GM08714 (cell line): ENCODE measurements around the gene MISP.
"Not testable (repeated sequence)": the region's sequence is repeated elsewhere in the genome, so short reads cannot be mapped to it uniquely, and the experiment has no call there.

Experiments
- H3K4me3 ChIP-seq: fragments of 200-500 bp; sonication (Bioruptor generic); 2 replicates; pipeline ENCODE4 v1.5.1; 2014; ENCODE audit warnings: mild to moderate bottlenecking, low read length, inconsistent platforms
- ZNF274 ChIP-seq: IDR thresholded peaks from 2 replicates; pipeline ENCODE4 v1.6.1; 2012; ENCODE audit warnings: mild to moderate bottlenecking, low read depth, low read length

The MISP gene

DNA sequence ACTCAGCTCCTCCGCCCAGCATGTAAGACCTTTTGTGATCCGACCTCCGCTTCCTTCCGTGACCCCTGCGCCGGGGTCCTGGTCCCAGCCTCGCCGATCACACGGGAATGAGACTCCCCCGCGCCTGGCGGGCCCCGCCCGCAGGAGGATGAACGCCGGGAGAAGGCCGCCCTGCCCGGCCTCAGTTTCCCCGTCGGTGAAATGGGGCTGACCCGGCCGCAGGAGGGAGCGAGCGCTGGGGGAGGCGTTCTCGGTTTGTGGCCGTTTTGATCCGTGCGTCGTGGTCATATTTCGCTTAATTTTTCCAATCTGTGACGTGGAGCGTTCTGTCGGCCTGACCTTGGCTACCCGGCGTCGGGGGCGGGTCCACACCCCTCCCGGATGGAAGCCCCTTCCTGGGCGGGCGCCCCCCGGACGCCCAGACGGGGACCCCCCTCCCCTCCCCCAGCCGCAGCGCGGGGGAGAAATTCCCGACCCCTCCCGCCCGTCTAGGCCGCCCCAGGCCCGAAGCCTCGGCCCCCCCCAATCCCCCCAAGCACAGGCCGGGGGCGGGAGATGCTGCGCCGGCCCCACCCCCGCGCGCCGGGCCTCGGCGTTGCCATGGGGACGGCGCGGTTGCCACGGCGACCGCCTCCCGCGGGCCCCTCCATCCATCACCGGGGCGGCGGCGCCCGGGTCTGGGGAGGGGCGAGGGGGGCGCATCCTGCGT, 31.1 kb upstream of the MISP start:
- no peak for TF ChIP-seq ZNF274
- no peak overlapping the region for H3K4me3 ChIP-seq

DNA sequence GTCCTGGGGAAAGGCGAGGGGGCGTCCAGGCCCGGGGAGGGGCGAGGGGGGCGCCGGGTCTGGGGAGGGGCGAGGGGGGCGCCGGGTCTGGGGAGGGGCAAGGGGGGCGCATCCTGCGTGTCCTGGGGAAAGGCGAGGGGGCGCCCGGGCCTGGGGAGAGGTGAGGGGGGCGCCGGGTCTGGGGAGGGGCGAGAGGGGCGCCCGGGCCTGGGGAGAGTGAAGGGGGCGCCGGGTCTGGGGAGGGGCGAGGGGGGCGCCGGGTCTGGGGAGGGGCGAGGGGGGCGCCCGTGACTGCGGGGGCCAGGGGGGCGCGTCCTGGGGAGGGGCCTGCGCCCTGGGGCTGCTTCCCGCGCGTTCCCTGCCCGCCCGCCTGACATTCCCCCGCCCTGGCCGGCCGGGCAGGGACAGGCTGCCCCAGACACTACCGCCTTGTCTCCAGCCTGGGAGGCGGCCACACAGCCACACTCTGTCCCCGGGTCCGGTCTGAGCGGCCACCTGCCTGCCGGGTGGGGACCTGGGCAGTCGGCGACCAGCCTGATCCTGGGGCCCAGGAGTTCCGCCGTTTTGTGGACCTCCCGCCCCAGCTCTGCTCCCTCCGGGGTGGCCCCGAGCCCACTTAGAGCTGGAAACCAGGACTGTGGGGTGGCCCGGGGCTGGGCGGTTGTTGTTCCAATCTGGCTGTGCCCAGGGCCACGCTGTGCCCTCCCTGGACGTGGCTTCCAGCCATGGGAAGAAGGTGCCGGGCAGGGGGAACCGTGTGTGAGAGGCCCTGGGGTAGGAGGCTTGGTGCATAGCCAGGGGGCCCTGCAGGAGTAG, 30.4 kb upstream of the MISP start:
- H3K4me3 ChIP-seq = no peak overlapping the region
- TF ChIP-seq ZNF274 = no peak

- no peak overlapping the region for H3K4me3 ChIP-seq
- TF ChIP-seq ZNF274 = no peak
These were observed 28.3 kb upstream of the MISP start for GRCh38 chr19:722553-723101.

DNA sequence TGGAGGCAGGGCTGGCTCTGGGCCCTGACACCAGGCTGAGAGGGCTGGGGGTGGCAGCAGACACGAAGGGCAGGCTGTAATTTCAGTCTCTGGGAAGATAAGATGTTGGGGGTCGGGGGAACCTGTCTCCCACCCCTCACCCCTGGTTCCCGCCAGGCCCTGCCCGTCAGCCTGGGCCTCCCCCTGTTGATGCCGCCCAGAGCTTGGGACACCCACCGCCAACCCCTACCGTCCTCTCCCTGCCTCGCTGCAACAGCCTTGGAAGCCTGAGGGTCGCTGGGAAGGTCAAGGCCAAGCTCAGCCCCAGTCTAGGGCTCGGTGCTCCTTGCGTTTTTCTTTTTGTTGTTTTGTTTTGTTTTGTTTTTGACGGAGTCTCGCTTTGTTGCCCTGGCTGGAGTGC, 27.7 kb upstream of the MISP start:
- H3K4me3 ChIP-seq = no peak overlapping the region
- no peak for TF ChIP-seq ZNF274

DNA sequence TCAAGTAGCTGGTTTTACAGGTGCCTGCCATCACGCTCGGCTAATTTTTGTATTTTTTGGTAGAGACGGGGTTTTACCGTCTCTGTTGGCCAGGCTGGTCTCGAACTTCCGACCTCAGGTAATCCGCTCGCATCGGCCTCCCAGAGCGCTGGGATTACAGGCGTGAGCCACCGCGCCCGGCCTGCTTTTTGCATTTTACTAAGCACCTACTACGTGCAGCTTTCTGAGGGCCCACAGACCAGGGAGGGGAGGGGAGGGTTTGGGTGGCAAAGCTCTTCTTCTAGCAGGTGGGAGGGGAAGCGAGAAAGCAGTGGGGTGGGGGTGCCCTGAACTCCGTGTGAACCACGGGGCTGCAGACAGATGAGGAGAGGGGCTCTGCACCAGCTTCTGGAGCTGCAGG, 27.2 kb upstream of the MISP start:
- H3K4me3 ChIP-seq = no peak overlapping the region
- no peak for TF ChIP-seq ZNF274

DNA sequence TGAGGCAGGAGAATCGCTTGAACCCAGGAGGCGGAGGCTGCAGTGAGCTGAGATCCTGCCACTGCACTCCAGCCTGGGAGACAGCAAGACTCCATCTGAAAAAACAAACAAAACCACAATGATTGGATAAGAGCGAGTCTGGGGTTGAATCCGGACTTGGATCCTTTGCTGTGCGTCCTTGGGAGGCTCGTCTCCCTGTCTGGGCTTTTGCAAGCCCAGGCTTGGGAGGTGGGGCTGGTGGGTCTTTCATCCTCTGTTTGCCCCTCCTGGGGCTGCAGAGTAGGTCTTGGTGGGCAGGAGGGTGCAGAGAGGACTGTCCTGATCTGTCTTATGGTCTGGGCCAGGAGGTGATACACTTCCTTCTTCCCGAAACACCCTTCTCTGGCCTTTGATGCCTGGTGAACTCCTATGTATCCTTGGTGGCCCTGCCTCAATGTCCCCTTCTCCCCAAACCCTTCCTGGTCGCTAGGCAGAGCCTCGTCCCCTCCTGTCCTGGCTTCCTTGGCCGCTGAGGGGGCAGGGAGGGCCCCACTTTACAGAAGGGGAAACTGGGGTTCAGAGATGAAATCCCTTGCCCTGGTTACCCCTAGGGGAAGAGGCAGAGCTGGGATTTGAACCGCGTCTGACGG, 25.3 kb upstream of the MISP start:
- H3K4me3 ChIP-seq = no peak overlapping the region
- TF ChIP-seq ZNF274 = no peak

DNA sequence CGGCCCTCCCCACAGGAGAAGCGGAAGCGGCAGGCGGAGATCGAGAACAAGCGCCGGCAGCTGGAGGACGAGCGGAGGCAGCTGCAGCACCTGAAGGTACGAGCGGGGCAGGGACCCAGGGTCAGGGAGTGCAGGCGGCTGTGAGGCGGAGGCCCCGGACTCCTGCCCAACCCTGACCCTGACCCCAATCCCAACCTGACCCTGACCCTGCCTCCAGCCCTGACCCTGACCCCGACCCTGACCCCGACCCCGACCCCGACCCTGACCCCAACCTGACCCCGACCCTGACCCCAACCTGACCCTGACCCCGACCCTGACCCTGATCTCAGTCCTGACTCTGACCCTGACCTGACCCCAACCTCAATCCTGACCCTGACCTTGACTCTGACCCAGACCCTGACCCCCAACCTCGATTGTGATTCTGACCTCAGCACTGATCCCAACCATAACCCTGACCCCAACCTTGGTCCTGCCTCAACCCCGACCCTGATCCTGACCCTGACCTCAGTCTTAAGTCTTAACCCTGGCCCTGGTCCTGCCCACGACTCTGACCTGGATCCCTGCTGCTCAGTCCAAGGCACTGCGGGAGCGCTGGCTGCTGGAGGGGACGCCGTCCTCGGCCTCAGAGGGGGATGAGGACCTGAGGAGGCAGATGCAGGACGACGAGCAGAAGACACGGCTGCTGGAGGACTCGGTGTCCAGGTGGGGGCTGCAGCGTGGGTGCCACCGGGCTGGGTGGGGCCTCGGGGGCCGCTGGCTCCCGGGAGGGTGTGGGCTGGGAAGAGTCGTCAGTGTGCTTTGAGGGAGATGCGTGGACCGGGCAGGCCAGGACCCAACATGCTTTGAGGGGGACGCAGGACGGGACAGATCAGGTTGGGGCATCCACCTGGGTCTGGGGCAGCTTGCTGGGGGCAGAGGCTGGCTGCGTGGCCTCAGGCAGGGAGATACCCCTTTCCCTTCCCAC, 23.6 kb upstream of the MISP start:
- no peak for TF ChIP-seq ZNF274
- no peak overlapping the region for H3K4me3 ChIP-seq

DNA sequence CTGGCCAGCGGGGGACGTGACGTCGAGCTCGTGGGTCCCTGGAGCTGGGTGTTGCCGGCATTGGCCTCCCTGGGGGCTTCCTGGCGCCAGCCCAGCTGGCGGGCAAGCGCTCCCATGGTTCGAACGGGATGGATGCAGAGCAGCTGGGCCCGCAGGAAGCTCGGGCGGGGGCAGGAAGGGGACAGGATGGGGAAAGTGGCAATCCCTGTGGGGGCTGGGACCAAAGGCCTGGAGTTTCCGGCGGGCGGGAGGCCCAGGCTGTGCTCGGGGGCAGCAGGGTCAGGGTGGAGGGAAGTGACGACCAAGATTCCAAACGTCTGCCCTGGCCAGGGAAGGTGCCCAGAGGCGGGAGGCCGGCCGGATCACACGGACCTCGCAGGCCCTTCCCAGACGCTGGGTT, 22.9 kb upstream of the MISP start:
- H3K4me3 ChIP-seq = no peak overlapping the region

DNA sequence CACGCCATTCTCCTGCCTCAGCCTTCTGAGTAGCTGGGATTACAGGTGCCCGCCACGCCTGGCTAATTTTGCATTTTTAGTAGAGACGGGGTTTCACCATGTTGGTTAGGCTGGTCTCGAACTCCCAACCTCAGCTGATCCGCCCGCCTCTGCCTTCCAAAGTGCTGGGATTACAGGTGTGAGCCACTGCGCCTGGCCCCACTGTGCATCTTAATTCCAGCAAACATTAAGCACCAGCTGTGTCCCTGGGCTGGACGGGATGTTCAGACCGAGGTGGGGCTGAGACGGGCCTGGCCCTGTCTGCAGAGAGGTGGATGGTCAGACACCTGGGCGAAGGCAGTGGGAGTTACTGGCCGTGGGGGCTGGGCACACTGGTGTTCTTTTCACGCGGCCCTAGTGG, 21.3 kb upstream of the MISP start:
- not testable (repeated sequence) for H3K4me3 ChIP-seq

More for the DNA sequence above, 22.9 kb upstream of the MISP start:
- TF ChIP-seq ZNF274 = no peak

- no peak for TF ChIP-seq ZNF274
- H3K4me3 ChIP-seq = no peak overlapping the region
These were observed 20.8 kb upstream of the MISP start for GRCh38 chr19:729965-730668.

DNA sequence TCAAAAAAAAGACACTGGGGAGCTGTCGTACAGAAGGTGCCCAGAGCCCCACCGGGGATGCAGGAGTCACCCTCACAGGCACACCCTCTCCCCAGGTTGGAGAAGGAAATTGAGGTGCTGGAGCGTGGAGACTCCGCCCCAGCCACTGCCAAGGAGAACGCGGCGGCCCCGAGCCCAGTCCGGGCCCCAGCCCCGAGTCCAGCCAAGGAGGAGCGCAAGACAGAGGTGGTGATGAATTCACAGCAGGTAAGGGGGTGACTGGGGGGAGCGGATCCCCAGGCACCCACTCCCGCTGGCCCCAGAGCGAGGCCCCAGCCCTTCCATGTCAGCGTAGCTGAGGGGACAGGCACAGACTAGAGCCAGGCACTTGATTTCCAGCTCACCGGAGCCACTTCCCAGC, 19.9 kb upstream of the MISP start:
- no peak for TF ChIP-seq ZNF274
- H3K4me3 ChIP-seq = no peak overlapping the region

DNA sequence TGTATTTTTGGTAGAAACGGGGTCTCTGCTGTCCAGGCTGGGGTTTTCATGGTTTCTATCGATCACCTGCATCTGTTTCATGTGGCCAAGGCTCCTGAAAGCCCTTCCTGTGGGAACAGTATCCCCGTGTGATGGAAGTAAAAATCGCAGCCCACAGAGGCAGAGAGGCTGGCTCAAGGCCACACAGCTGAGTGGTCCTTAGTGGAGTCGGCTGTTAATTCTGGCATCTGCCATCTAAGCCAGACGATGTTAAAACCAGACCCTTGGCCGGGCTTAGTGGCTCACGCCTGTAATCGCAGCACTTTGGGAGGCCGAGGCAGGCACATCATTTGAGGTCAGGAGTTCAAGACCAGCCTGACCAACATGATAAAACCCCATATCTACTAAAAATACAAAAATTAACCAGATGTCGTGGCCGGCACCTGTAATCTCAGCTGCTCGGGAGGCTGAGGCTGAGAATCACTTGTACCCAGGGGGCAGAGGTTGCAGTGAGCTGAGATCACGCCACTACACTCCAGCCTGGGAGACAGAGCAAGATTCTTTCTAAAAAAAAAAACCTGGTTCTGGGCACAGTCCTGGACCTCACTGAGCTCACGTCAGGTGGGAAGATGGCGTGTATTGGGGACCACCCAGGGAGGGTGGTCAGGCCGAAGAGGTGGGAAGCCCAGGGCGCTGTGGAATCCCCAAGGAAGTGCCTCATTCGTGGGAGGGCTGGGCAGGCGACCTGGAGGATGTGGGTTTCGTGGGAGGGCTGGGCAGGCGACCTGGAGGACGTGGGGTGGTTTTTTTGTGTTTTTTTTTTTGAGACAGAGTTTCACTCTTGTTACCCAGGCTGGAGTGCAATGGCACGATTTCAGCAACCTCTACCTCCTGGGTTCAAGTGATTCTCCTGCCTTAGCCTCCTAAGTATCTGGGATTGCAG, 18.5 kb upstream of the MISP start:
- no peak overlapping the region for H3K4me3 ChIP-seq
- TF ChIP-seq ZNF274 = no peak
